HG02642 (cell line): ENCODE measurements around the gene C2orf74.
"Not testable (repeated sequence)": the region's sequence is repeated elsewhere in the genome, so short reads cannot be mapped to it uniquely, and the experiment has no call there.

Source experiments
- ATAC-seq: cut with Tn5 transposase; IDR thresholded peaks from one replicate; pipeline ENCODE4 v1.9.1; 2021; ENCODE audit warnings: mild to moderate bottlenecking; ENCODE audit not compliant: unreplicated experiment, poor library complexity

Gene C2orf74

GRCh38 chr2:61172671-61173070, 10.7 kb downstream of the C2orf74 start:
- ATAC-seq: no peak

- no peak for ATAC-seq
These were observed 11.1 kb downstream of the C2orf74 start for GRCh38 chr2:61173116-61173515.

GRCh38 chr2:61175036-61175435, 13.0 kb downstream of the C2orf74 start:
- ATAC-seq: no peak

- ATAC-seq: peak; percentile 77
These were observed 15.1 kb downstream of the C2orf74 start for GRCh38 chr2:61176755-61177726.

GRCh38 chr2:61177727-61178549, 15.9 kb downstream of the C2orf74 start:
- ATAC-seq: peak; percentile 32

GRCh38 chr2:61178603-61179545, 16.9 kb downstream of the C2orf74 start:
- ATAC-seq: no peak

GRCh38 chr2:61179701-61180639, 18.0 kb downstream of the C2orf74 start:
- ATAC-seq: no peak

- no peak for ATAC-seq
These were observed 18.7 kb downstream of the C2orf74 start for GRCh38 chr2:61180686-61181085.

GRCh38 chr2:61181382-61182058, 19.5 kb downstream of the C2orf74 start:
- ATAC-seq: no peak

- ATAC-seq: no peak
These were observed 20.0 kb downstream of the C2orf74 start for GRCh38 chr2:61182059-61182383.

- ATAC-seq: no peak
These were observed 21.8 kb downstream of the C2orf74 start for GRCh38 chr2:61183795-61184194.

- no peak for ATAC-seq
These were observed 22.3 kb downstream of the C2orf74 start for GRCh38 chr2:61184263-61184662.

- no peak for ATAC-seq
These were observed 23.3 kb downstream of the C2orf74 start for GRCh38 chr2:61185231-61185728.

- no peak for ATAC-seq
These were observed 25.1 kb downstream of the C2orf74 start for GRCh38 chr2:61187085-61187484.

GRCh38 chr2:61193670-61194561, 31.9 kb downstream of the C2orf74 start:
- ATAC-seq: no peak

GRCh38 chr2:61194646-61195045, 32.7 kb downstream of the C2orf74 start:
- ATAC-seq: not testable (repeated sequence)

GRCh38 chr2:61196671-61197070, 34.7 kb downstream of the C2orf74 start:
- no peak for ATAC-seq
